DMS53 (cell line): ENCODE results near the gene NAALAD2.
"Not testable (repeated sequence)": the region's sequence is repeated elsewhere in the genome, so short reads cannot be mapped to it uniquely, and the experiment has no call there.

Experiments
- DNase-seq: peaks from one replicate; lab custom pipeline; 2025; lab: John Stamatoyannopoulos, UW

The NAALAD2 gene

GRCh38 chr11:90134478-90135003, at the start of gene NAALAD2:
NAALAD2 (plus strand) TSS chr11:90134663; CDS start chr11:90134759, 96 bp downstream.
- DNase-seq: peak; percentile 73

GRCh38 chr11:90085650-90086049, 48.8 kb upstream of the NAALAD2 start, which contains the start of gene UBTFL1:
UBTFL1 (plus strand) TSS chr11:90085950; CDS start chr11:90085950, 0 bp downstream.
- DNase-seq: not testable (repeated sequence)

GRCh38 chr11:90088731-90089130, 45.7 kb upstream of the NAALAD2 start:
- DNase-seq: not testable (repeated sequence)

GRCh38 chr11:90095230-90095924, 39.1 kb upstream of the NAALAD2 start:
- not testable (repeated sequence) for DNase-seq

- not testable (repeated sequence) for DNase-seq
Observed at GRCh38 chr11:90098261-90098660, 36.2 kb upstream of the NAALAD2 start.

- DNase-seq: no peak
Observed at GRCh38 chr11:90100431-90100830, 34.0 kb upstream of the NAALAD2 start.

GRCh38 chr11:90113541-90113940, 20.9 kb upstream of the NAALAD2 start:
- DNase-seq: peak; percentile 58

- DNase-seq: no peak
Observed at GRCh38 chr11:90120191-90120590, 14.3 kb upstream of the NAALAD2 start.

GRCh38 chr11:90124371-90124770, 10.1 kb upstream of the NAALAD2 start:
- no peak for DNase-seq

- no peak for DNase-seq
Observed at GRCh38 chr11:90124946-90125345, 9.5 kb upstream of the NAALAD2 start.

- no peak for DNase-seq
Observed at GRCh38 chr11:90133560-90134477, 644 bp upstream of the NAALAD2 start.

GRCh38 chr11:90135016-90135415, 553 bp downstream of the NAALAD2 start:
- DNase-seq: peak; percentile 38

- DNase-seq: peak; percentile 21
Observed at GRCh38 chr11:90148900-90149299, 14.4 kb downstream of the NAALAD2 start.

- DNase-seq: not testable (repeated sequence)
Observed at GRCh38 chr11:90166982-90167573, 32.6 kb downstream of the NAALAD2 start.

- not testable (repeated sequence) for DNase-seq
Observed at GRCh38 chr11:90167704-90168103, 33.2 kb downstream of the NAALAD2 start.

GRCh38 chr11:90168571-90168970, 34.1 kb downstream of the NAALAD2 start:
- DNase-seq: no peak

- DNase-seq: no peak
Observed at GRCh38 chr11:90171359-90171758, 36.9 kb downstream of the NAALAD2 start.

GRCh38 chr11:90176069-90176468, 41.6 kb downstream of the NAALAD2 start:
- DNase-seq: peak; percentile 78

GRCh38 chr11:90178751-90179150, 44.3 kb downstream of the NAALAD2 start:
- peak; percentile 85 for DNase-seq

- no peak for DNase-seq
Observed at GRCh38 chr11:90179923-90180322, 45.5 kb downstream of the NAALAD2 start.

GRCh38 chr11:90187839-90188238, 53.4 kb downstream of the NAALAD2 start:
- no peak for DNase-seq

- no peak for DNase-seq
Observed at GRCh38 chr11:90189011-90189410, 54.5 kb downstream of the NAALAD2 start.
